CD4-positive, alpha-beta T cell treated with Interferon gamma for 1 hour (primary cell): Measurements from ENCODE around the gene PAQR5.
"Not testable (repeated sequence)": the region's sequence is repeated elsewhere in the genome, so short reads cannot be mapped to it uniquely, and the experiment has no call there.

ENCODE experiments used
- DNase-seq: peaks from one replicate; pipeline ENCODE4 v3.0.0-alpha.2; 2020

PAQR5 gene

DNA sequence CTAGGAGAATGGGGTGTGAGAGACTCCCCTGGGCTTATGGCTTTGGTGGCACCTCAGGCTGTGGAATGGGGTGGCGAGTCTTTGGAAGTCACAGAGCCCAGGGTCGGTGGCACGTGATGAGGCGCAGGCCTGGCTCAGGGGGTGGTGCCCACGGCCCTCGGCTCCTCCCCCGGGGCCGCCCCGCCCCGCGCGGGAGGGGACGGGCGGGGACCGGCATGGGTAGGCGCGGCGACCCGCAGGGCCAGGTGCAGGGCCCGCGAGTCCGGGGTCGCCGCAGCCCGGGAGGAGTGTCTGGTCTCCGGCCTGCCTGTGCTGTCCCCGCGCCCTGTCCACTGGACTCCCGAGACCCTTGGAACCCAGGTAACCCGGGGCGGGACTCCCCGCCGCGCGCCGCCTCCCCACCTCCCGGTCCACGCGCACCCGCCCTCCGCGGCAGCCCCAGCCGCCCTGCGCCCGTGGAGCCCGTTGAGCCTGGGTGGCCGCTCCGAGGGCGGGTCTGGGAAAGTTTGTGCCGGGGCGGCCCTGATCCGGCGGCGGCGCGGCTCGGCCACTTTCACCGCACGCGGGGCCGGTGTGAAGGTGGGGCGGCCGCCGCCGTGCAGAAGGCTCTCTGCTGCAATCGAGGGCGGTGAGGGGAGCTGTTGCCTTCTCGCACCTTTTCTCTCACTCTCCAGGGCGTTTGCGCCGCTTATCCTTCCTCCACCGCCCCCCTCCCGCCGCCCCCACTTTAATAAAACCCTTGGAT is at the start of gene PAQR5:
Gene PAQR5, plus strand, starts transcription at position 216 of the 745 bp plus-strand sequence. CDS start 61,169 bp downstream, outside the sequence.
- no peak for DNase-seq

DNA sequence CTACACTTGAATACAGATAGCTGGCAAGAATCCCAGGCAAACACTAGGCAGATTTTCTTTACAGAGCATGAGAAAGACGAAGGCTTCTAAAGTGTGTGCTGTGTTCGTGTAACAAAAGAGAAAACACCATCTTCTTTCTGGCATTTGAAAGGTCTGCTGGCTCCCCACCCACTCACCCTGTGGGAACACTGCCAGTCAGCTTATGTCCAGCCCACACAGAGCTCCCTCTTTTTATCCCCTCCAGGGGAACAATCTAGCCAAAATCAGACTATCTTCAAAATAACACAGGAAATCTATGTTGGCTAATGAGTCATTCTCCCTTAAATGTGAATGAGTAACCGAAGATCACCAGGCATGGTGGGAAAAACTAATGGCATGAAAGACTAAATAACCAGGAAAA is 45.6 kb upstream of the PAQR5 start:
- no peak for DNase-seq

- DNase-seq, result no peak
Observed at GRCh38 chr15:69265347-69265955, 33.3 kb upstream of the PAQR5 start.

- DNase-seq, result no peak
Observed at GRCh38 chr15:69271217-69271616, 27.5 kb upstream of the PAQR5 start.

DNA sequence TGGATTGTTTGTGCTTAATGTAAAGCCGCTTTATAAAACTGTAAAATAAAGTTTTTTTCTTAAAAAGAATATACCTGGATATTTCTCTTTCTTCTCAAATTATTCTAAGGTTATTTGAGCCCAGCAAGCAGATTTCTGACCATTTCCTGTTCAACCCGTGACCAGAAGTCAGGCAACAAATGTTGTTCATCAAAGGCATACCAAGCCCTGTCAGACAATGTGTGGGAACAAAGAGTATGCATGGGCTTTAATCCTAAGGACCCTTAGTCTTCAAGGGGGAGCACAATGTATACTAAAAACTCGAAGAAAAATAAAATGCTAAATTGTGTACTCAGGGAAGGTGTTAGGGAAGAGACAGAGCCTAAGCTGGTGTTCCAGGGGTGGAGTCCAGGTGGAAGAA is 26.6 kb upstream of the PAQR5 start:
- DNase-seq, result no peak

DNA sequence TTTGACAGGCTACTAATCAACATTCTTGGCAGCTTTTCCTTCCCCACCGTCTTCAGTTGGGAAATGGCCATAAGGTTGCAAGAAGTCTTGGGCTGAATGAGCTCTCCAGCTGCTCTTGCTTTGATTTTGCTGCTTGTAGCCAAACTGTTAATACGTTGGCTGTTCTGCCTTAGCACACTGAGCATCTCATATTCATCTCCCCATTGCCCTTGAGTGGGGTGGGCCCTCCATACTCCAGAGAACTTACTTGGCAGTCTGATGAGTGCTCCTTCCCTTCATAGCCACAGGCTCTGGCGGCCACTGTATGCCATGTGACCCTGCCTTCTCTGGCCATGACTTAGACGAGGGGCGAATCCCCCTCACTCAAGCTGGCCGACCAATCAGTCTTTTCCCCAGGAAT is 25.8 kb upstream of the PAQR5 start:
- no peak for DNase-seq

- DNase-seq, result no peak
Observed at GRCh38 chr15:69275074-69275670, 23.5 kb upstream of the PAQR5 start.

DNA sequence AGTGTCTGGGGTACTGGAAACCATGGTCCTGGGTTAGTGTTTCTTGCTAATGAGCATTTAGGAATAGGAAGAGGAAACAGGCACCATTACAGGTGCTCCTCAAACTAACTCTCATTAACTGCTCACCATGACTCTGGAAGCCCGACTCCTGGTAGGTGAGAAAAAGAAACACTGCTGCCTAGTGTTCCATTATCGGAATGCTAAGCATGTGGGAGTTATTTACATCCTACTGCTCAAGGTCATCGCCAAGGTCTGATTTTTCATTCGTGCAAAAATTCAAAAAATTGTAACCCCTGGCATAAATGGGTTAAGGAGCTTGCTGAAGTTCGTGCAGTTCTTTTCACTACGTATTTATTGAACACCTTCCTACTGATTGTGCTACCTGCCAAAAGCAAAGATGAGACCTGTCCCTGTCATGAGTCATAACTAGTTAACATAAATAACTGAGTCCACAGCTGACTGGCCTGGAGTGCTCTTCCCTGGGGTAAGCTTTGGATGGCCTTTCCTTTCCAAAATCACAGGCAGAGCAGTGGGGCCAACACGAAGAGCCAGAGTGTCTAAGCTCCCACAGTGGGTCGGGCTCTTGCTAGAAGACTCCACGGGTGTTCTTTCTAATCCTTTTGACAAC is 22.7 kb upstream of the PAQR5 start:
- no peak for DNase-seq

DNA sequence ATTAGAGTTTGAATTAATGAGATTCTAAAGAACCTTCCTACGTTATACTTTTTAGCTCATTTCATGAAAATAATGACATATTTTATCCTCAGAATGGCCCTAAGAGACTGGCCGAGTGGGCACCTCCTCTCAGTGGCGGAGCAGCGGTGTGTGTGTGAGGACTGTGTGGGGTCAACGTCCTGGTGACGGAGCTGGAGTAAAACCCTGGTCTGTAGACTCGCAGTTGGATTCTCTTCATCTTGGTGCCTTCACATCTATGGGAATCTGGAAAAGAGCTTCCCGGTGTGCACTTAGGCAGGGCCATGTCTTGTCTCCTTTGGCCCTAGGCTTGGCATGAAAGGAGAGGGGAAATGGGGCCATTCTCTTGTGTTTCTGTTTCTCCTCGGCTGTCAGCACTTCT is 21.4 kb upstream of the PAQR5 start:
- no peak for DNase-seq

DNA sequence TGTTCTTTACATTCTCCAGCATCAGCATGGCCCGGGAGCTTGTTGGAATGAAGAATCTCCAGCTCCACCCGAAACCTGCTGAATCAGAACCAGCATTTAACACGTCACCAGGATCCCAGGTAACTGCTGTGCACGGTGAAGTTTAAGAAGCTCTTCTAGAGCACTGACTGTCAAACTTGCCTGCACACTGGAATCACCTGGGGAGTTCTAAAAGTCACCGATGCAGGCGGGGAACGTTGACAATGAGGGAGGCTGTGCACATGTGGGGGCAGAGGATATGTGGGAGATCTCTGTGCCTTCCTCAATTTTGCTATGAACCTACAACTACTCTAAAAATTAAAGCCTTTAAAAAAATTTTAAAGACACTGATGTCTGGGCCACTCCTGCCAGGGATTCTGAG is 19.1 kb upstream of the PAQR5 start:
- DNase-seq, result no peak

DNA sequence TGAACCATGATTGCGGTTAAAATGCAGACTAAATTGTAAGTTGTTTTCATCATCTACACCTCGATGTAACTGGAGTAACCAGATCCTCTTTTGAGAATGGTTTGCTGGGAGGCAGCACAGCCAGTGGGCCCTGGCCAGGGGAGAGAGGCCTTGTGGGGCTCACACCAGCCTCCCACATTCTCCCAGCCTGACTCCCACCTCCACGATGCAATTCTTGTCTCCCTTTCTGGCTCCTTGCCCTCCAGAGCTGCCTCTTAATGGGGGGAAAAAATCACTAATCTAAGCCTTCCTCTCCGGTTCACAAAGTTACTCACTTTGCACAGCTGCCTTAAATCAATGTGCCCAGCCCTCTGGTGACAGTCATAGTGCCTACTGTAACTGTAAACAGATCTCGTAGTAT is 17.9 kb upstream of the PAQR5 start:
- DNase-seq, result no peak

- DNase-seq, result no peak
Observed at GRCh38 chr15:69282104-69282743, 16.5 kb upstream of the PAQR5 start.

- DNase-seq, result no peak
Observed at GRCh38 chr15:69285834-69286233, 12.9 kb upstream of the PAQR5 start.

DNA sequence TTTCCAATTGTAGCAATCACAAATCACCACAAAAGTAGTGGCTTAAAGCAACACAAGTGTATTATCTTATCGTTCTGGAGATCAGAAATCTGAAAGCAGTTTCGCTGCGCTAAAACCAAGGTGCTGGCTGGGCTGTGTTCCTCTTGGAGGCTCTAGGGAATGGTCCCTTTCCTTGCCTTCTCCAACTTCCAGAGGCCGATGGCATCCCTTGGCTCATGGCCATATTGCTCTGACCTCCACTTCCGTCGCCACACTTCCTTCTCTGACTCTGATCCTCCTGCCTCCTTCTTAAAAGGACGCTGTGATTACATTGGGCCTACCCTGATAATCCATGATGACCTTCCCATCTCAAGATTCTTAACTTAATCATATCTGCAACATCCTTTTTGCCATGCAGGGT is 10.7 kb upstream of the PAQR5 start:
- DNase-seq, result no peak

DNA sequence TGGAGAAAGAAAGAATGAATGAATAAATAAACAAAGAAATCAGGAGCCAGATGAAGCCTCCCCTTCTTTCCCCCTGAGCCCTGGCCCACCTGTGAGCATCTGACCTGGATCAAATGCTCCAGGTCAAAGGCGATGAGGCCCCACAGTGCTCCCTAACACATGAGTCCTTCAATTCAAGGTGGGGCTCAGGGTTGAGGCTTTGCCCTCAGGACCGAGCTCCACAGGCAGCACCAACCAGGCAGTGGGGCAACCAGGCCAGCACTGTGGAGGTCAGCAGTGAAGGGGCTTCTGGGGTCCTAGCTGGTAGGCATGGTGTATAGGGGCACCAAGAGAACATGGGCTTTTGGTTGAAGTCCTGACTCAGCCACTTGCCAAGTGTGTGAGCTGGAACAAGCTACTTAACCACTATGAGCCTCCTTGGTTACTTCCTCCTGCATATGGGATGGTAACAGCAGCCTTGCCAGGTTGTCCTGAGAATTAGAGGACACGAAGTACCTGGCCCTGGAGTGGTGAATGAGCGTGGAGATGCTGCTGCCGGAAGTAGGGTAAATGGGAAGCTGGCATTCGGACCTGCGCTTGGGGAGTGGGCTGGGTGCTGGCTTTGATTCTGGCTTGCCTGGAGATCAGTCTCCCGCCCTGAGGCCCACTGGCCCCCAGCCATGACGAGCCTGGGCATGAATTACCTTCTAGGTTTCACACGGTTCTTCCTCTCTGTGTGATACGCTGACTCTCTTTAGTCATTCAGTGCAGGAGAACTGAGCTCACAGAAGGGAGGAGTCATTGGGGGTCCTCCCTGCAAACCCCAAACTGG is 10.0 kb upstream of the PAQR5 start:
- DNase-seq, result no peak

DNA sequence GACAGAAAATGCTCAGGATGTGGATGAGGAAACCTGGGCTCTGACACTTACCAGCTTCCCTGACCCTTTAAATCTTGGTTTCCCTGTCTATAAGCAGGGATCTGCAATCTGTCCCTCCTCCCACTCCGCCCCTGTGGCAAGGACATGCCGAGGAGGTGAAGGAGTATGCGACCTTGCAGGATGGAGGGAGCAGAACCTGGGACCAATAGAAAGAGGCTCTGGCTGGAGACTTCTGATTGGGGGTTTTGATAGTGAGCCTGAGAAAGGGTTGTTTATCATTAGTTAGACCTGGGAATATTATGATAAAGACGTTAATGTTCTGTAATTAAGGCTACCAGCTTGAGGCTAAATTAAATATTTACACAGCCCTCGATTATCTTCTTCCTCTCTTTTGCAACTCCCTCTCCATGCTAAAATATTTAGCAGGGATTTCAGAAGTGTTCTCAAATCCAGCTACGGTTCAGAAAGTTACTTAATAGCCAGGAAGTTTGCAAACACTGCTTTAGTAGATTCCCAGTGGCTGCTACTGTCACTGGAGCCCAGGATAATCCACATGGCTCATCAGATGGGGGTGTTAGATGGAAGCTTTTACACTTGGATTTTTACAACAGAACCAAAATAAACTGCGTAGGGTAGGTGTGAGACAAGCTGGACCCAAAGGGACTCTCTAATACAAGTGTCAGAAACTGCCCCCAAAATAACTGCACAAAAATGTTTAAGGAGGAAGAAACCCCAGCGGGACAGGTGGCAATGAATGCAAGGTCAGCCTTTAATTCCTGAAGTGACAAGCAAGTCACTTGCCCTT is 9.2 kb upstream of the PAQR5 start:
- no peak for DNase-seq

DNA sequence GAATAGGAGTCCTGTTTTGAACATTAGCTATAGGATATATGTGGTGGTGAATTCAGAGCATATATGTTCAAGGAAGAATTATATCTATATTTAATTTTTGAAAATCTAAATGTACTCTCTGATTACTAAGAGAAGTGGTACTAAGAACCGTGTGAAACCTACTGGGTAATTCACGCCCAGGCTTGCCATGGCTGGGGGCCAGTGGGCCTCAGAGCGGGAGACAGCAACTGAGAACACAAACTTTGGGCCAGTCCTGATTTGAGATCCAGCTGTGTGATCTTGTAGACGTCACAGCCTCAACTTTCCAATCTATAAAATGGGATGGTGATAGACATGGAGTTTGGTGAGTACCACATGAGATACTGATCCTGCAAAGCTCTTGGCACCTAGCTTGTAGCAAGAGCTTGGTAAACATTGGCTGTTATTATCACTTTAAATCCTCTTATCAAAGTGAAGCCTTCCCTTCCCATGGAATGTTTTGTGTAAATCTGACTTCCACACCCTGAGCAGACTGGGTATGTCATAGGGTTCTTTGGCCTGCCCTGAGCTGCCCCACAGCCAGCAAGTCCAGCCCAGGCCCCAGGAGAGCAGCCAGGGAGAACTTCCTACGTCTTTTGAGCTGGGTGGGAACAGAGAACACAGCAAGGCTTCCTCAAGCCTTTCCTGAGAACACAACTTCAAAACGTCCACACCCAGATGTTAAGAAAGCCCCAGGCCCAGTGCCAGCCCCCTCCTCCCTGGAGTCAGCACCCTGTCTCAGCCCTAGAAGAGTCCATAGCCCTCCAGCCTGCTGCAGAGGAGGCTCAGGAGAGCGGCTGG is 8.2 kb upstream of the PAQR5 start:
- no peak for DNase-seq

- not testable (repeated sequence) for DNase-seq
Observed at GRCh38 chr15:69291651-69292050, 7.1 kb upstream of the PAQR5 start.

GRCh38 chr15:69292826-69293420 is 5.8 kb upstream of the PAQR5 start:
- DNase-seq, result no peak
